ENCODE data around the gene AFDN.

The AFDN gene

DNA sequence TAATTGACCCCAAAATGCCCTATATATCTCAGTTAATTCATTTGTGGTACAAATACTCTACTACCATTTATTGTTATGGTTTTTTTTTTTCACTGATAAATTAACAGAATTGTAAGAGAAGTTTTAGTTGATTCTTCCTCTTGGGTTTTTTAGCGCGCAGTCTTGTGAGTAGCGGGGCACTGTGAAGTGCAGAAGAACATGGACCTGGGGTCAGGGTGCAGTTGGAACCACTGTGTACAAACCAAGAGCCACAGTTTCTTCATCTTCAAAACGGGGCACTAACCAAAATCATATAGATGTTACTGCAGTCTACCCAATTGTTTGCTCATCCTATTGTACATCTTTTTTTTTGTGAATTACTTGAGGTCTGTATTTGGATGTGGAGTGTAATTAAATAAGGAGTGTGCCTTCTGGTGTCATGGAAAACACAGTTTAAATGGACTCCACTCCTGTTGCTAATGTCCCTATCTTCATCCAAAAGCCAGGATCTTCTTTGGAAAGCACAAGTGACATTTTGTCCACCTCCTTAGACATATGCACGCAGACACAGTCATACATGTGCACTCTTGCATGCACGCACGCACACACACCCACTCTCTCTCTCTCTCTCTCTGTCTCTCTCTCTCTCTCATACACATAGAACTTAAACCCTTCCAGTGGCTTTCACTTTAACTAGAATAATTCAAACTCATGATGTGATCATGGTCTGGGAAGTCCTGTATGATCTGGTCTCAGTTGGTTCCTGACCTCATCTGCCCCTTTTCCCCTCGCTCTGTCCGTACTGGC is 51.5 kb downstream of the AFDN start:
- no peak for DNase-seq (ENCODE audit: extremely low spot score)
- POLR2A ChIA-PET, result no interaction called here
- no peak for TF ChIP-seq HDGF (IDR thresholded peaks at IDR 0.05; ENCODE audit: borderline replicate concordance)
- no peak for TF ChIP-seq SUZ12 (IDR thresholded peaks at IDR 0.05)
- TF ChIP-seq, protein P1, sequence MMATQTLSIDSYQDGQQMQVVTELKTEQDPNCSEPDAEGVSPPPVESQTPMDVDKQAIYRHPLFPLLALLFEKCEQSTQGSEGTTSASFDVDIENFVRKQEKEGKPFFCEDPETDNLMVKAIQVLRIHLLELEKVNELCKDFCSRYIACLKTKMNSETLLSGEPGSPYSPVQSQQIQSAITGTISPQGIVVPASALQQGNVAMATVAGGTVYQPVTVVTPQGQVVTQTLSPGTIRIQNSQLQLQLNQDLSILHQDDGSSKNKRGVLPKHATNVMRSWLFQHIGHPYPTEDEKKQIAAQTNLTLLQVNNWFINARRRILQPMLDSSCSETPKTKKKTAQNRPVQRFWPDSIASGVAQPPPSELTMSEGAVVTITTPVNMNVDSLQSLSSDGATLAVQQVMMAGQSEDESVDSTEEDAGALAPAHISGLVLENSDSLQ (IDR thresholded peaks at IDR 0.05), result no peak
- no peak for TF ChIP-seq CTBP1 (IDR thresholded peaks at IDR 0.05; ENCODE audit: borderline replicate concordance)
- TF ChIP-seq TARDBP (IDR thresholded peaks at IDR 0.05), result no peak
- TF ChIP-seq ARNT (IDR thresholded peaks at IDR 0.05), result no peak
- TF ChIP-seq FOXM1 (IDR thresholded peaks at IDR 0.05; ENCODE audit: borderline replicate concordance), result no peak
- no peak for TF ChIP-seq ELF4 (IDR thresholded peaks at IDR 0.05)
- no peak for TF ChIP-seq NFRKB (IDR thresholded peaks at IDR 0.05)
- no peak for TF ChIP-seq L3MBTL2 (conservative IDR thresholded peaks at IDR 0.05)
- CTCF ChIA-PET, result no interaction called here

- ChIA-PET POLR2A (no interaction called here), CTCF (no interaction called here)
- no peak for DNase-seq (ENCODE audit: extremely low spot score)
- TF ChIP-seq ARNT (IDR thresholded peaks at IDR 0.05) (no peak), LEF1 (IDR thresholded peaks at IDR 0.05; ENCODE audit: borderline replicate concordance) (no peak), HDGF (IDR thresholded peaks at IDR 0.05; ENCODE audit: borderline replicate concordance) (no peak)
Observed at GRCh38 chr6:167879612-167880011, 52.9 kb downstream of the AFDN start.

- POLR2A ChIA-PET, result no interaction called here
- CTCF ChIA-PET, result no interaction called here
- no peak for DNase-seq (ENCODE audit: extremely low spot score)
- TF ChIP-seq LEF1 (IDR thresholded peaks at IDR 0.05; ENCODE audit: borderline replicate concordance), result no peak
- no peak for TF ChIP-seq FOXK2 (IDR thresholded peaks at IDR 0.05)
- TF ChIP-seq FOXM1 (IDR thresholded peaks at IDR 0.05; ENCODE audit: borderline replicate concordance), result no peak
- TF ChIP-seq BHLHE40 (IDR thresholded peaks at IDR 0.05; ENCODE audit: borderline replicate concordance), result no peak
- TF ChIP-seq, protein P1 (IDR thresholded peaks at IDR 0.05), result no peak
- TF ChIP-seq L3MBTL2 (conservative IDR thresholded peaks at IDR 0.05), result no peak
- TF ChIP-seq HDGF (IDR thresholded peaks at IDR 0.05; ENCODE audit: borderline replicate concordance), result no peak
- no peak for TF ChIP-seq NFRKB (IDR thresholded peaks at IDR 0.05)
- TF ChIP-seq FOXA1 (IDR thresholded peaks at IDR 0.05), result no peak
- TF ChIP-seq SUZ12 (IDR thresholded peaks at IDR 0.05), result no peak
- no peak for TF ChIP-seq ZNF384 (IDR thresholded peaks at IDR 0.05)
- no peak for TF ChIP-seq CTBP1 (IDR thresholded peaks at IDR 0.05; ENCODE audit: borderline replicate concordance)
- TF ChIP-seq ARNT (IDR thresholded peaks at IDR 0.05), result no peak
- TF ChIP-seq ELF4 (IDR thresholded peaks at IDR 0.05), result no peak
- TF ChIP-seq TARDBP (IDR thresholded peaks at IDR 0.05), result no peak
Observed at GRCh38 chr6:167881327-167881726, 54.6 kb downstream of the AFDN start.

GRCh38 chr6:167882244-167882643 is 55.5 kb downstream of the AFDN start:
- TF ChIP-seq CTBP1 (IDR thresholded peaks at IDR 0.05; ENCODE audit: borderline replicate concordance), result no peak
- TF ChIP-seq, protein P1 (IDR thresholded peaks at IDR 0.05), result no peak
- TF ChIP-seq HDGF (IDR thresholded peaks at IDR 0.05; ENCODE audit: borderline replicate concordance), result no peak
- no peak for TF ChIP-seq ELF4 (IDR thresholded peaks at IDR 0.05)
- ChIA-PET POLR2A (no interaction called here), CTCF (interaction anchor here (0.6 to 0.7 kb wide), 2 partner anchors 18 to 39 kb away, joined by 3 read pairs; no protein-coding TSS in a partner anchor)
- no peak for DNase-seq (ENCODE audit: extremely low spot score)

DNA sequence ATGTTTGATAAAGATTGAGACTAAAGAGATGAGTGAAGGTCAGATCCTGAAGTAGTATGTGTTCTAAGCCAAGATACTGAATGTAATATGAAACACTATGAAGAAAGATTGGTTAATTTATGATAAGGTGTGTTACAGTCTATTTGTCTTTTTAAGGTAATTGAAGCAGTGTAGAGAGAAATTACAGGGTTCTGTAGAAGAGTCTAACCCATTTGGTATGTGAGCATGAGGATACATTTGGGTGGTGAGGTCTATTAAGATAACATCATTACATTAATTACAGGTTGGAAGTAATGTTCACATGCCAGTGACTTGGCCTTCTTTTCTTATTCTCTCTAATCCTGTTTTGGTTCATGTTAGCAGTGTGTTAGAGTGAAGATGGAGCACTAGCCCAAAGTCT is 61.4 kb downstream of the AFDN start:
- TF ChIP-seq SP1 (IDR thresholded peaks at IDR 0.05) (no peak), ARNT (IDR thresholded peaks at IDR 0.05) (no peak), ELF4 (IDR thresholded peaks at IDR 0.05) (no peak), SUZ12 (IDR thresholded peaks at IDR 0.05) (no peak), FOXK2 (IDR thresholded peaks at IDR 0.05) (no peak), L3MBTL2 (conservative IDR thresholded peaks at IDR 0.05) (no peak), ZNF384 (IDR thresholded peaks at IDR 0.05) (no peak), NFRKB (IDR thresholded peaks at IDR 0.05) (no peak), FOXA1 (IDR thresholded peaks at IDR 0.05) (no peak), TARDBP (IDR thresholded peaks at IDR 0.05) (no peak), BHLHE40 (IDR thresholded peaks at IDR 0.05; ENCODE audit: borderline replicate concordance) (no peak)
- CTCF ChIA-PET, result no interaction called here
- POLR2A ChIA-PET, result no interaction called here
- no peak for DNase-seq (ENCODE audit: extremely low spot score)

DNA sequence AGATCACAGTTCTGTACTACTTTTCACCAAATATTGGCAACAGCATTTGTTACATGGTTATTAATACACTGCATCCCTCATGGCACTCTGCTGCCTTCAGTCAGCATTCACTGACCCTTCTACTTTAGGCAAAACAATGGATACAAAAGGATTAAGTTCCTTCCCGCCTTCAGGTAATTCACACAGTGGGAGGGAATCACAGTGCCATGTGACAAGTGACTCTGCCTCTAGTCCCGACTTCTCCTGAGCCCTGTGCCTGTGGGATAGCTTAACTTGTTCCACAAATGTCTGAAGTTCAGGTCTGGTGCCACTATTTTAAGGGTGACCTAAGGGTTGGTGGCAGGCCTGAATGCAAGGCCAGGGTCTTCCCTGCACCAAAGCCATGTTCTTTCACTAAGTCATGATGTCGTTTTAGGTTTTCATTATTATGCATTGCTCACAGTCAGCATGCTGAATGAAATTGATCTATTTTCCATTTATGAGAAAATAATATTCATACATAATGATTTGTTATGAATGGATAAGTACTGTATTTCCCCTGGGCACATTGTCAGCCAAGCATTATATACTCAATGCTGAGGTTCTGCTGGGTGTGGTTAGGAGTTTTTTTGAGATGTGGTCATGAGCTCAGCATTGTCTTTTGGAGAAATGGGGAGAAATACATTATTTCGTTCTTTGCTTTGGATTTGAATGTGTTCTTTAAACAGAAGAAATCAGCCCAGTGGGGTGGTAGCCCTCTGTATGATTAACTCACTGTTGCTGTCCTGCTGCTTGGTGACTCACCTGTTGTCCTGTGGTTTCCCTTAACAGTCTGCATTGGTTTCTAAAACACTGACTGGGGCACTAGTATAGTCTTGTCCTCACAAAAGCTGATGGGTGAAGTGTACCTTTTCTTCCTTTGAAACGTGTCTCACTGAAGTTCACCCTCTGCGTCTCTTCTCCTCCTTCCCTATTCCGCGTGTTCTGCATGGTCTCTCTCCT is 66.4 kb downstream of the AFDN start:
- CTCF ChIA-PET, result no interaction called here
- POLR2A ChIA-PET, result no interaction called here
- DNase-seq (ENCODE audit: extremely low spot score), result no peak
- no peak for TF ChIP-seq HDGF (IDR thresholded peaks at IDR 0.05; ENCODE audit: borderline replicate concordance)
- no peak for TF ChIP-seq NFRKB (IDR thresholded peaks at IDR 0.05)
- no peak for TF ChIP-seq FOXA1 (IDR thresholded peaks at IDR 0.05)
- TF ChIP-seq, protein P1 (IDR thresholded peaks at IDR 0.05), result no peak
- no peak for TF ChIP-seq SUZ12 (IDR thresholded peaks at IDR 0.05)
- no peak for TF ChIP-seq ELF4 (IDR thresholded peaks at IDR 0.05)
- no peak for TF ChIP-seq SP1 (IDR thresholded peaks at IDR 0.05)
- TF ChIP-seq FOXM1 (IDR thresholded peaks at IDR 0.05; ENCODE audit: borderline replicate concordance), result no peak
- no peak for TF ChIP-seq CTBP1 (IDR thresholded peaks at IDR 0.05; ENCODE audit: borderline replicate concordance)
- no peak for TF ChIP-seq LEF1 (IDR thresholded peaks at IDR 0.05; ENCODE audit: borderline replicate concordance)
- TF ChIP-seq TARDBP (IDR thresholded peaks at IDR 0.05), result no peak
- TF ChIP-seq FOXK2 (IDR thresholded peaks at IDR 0.05), result no peak
- TF ChIP-seq BHLHE40 (IDR thresholded peaks at IDR 0.05; ENCODE audit: borderline replicate concordance), result no peak
- TF ChIP-seq ZNF384 (IDR thresholded peaks at IDR 0.05), result no peak
- TF ChIP-seq ARNT (IDR thresholded peaks at IDR 0.05), result no peak
